H9 (cell line): ENCODE measurements around the gene APOBEC3B. TPM values are rescaled to one million over a fixed set of nuclear protein-coding genes. Genes with fewer than 3 reads are reported as not detected.

ENCODE experiments used
- DNase-seq: peaks from one replicate; pipeline ENCODE4 v3.0.0-alpha.2; 2017
- H2AFZ ChIP-seq: one replicate; pipeline ENCODE4 v1.6.1; 2013; ENCODE audit warnings: mild to moderate bottlenecking, low read length, control low read depth, moderate library complexity
- H2AK5ac ChIP-seq: 2 replicates; pipeline ENCODE4 v1.6.1; 2013; ENCODE audit warnings: low read length, control low read depth, mixed read lengths; ENCODE audit not compliant: insufficient read length
- H2BK120ac ChIP-seq: one replicate; pipeline ENCODE4 v1.6.1; 2013; ENCODE audit warnings: low read depth, mild to moderate bottlenecking, low read length, control low read depth, inconsistent platforms; ENCODE audit not compliant: poor library complexity, severe bottlenecking
- H2BK12ac ChIP-seq: 2 replicates; pipeline ENCODE4 v1.6.1; 2013; ENCODE audit warnings: low read length, control low read depth, mixed read lengths, low read depth; ENCODE audit not compliant: insufficient read length
- H2BK15ac ChIP-seq: 2 replicates; pipeline ENCODE4 v1.6.1; 2013; ENCODE audit warnings: low read depth, low read length, control low read depth
- H2BK20ac ChIP-seq: one replicate; pipeline ENCODE4 v1.6.1; 2013; ENCODE audit warnings: low read depth, mild to moderate bottlenecking, low read length, control low read depth, inconsistent platforms; ENCODE audit not compliant: poor library complexity, severe bottlenecking
- H2BK5ac ChIP-seq: 2 replicates; pipeline ENCODE4 v1.6.1; 2013; ENCODE audit warnings: low read length, control low read depth, mixed read lengths; ENCODE audit not compliant: insufficient read length
- H3K14ac ChIP-seq: 2 replicates; pipeline ENCODE4 v1.6.1; 2013; ENCODE audit warnings: low read length, control low read depth; ENCODE audit not compliant: insufficient read depth
- H3K18ac ChIP-seq: 2 replicates; pipeline ENCODE4 v1.6.1; 2013; ENCODE audit warnings: low read depth, mild to moderate bottlenecking, mixed read lengths, low read length, control low read depth; ENCODE audit not compliant: insufficient read length
- H3K23ac ChIP-seq: 2 replicates; pipeline ENCODE4 v1.6.1; 2013; ENCODE audit warnings: low read length, control low read depth, mixed read lengths, low read depth; ENCODE audit not compliant: insufficient read length
- H3K23me2 ChIP-seq: 2 replicates; pipeline ENCODE4 v1.6.1; 2013; ENCODE audit warnings: low read depth, mild to moderate bottlenecking, mixed read lengths, low read length, control low read depth; ENCODE audit not compliant: insufficient read length, poor library complexity, severe bottlenecking
- H3K27ac ChIP-seq: 2 replicates; pipeline ENCODE4 v1.5.1; 2013; ENCODE audit warnings: low read length, control low read depth, mixed read lengths, low read depth; ENCODE audit not compliant: insufficient read length
- H3K27me3 ChIP-seq: 2 replicates; pipeline ENCODE4 v1.6.1; 2013; ENCODE audit warnings: low read length, control low read depth, inconsistent platforms; ENCODE audit not compliant: insufficient read depth
- H3K4ac ChIP-seq: 2 replicates; pipeline ENCODE4 v1.6.1; 2013; ENCODE audit warnings: low read depth, mild to moderate bottlenecking, control low read depth, inconsistent platforms, low read length, moderate library complexity
- H3K4me1 ChIP-seq: 2 replicates; pipeline ENCODE4 v1.6.1; 2013; ENCODE audit warnings: low read length, control low read depth, inconsistent platforms; ENCODE audit not compliant: insufficient read depth
- H3K4me2 ChIP-seq: 2 replicates; pipeline ENCODE4 v1.6.1; 2013; ENCODE audit warnings: low read length, control low read depth, mixed read lengths; ENCODE audit not compliant: insufficient read length, insufficient read depth
- H3K56ac ChIP-seq: 2 replicates; pipeline ENCODE4 v1.6.1; 2013; ENCODE audit warnings: low read depth, mild to moderate bottlenecking, mixed read lengths, low read length, control low read depth; ENCODE audit not compliant: insufficient read length
- H3K79me1 ChIP-seq: 2 replicates; pipeline ENCODE4 v1.6.1; 2013; ENCODE audit warnings: low read depth, mild to moderate bottlenecking, moderate library complexity, low read length, control low read depth, inconsistent platforms; ENCODE audit not compliant: insufficient read depth, poor library complexity, severe bottlenecking
- H3K79me2 ChIP-seq: 2 replicates; pipeline ENCODE4 v1.6.1; 2013; ENCODE audit warnings: low read length, control low read depth, inconsistent platforms; ENCODE audit not compliant: insufficient read depth
- H3K9ac ChIP-seq: 2 replicates; pipeline ENCODE4 v1.6.1; 2013; ENCODE audit warnings: low read length, control low read depth, mixed read lengths; ENCODE audit not compliant: insufficient read length; ENCODE audit errors: extremely low read depth
- H3K9me3 ChIP-seq: one replicate; pipeline ENCODE4 v1.6.1; 2013; ENCODE audit warnings: low read depth, low read length, inconsistent platforms; ENCODE audit not compliant: control insufficient read depth
- H3T11ph ChIP-seq: one replicate; pipeline ENCODE4 v1.6.1; 2013; ENCODE audit warnings: mild to moderate bottlenecking, low read length, control low read depth, inconsistent platforms
- H4K20me1 ChIP-seq: one replicate; pipeline ENCODE4 v1.6.1; 2013; ENCODE audit not compliant: control insufficient read depth, insufficient read length, insufficient read depth
- H4K5ac ChIP-seq: 2 replicates; pipeline ENCODE4 v1.6.1; 2013; ENCODE audit warnings: low read depth, mild to moderate bottlenecking, mixed read lengths, low read length, control low read depth; ENCODE audit not compliant: insufficient read length
- H4K8ac ChIP-seq: replicated peaks from 2 replicates; pipeline ENCODE4 v1.6.1; 2013; ENCODE audit warnings: low read length, control low read depth, mixed read lengths, low read depth; ENCODE audit not compliant: insufficient read length
- H4K91ac ChIP-seq: 2 replicates; pipeline ENCODE4 v1.6.1; 2013; ENCODE audit warnings: low read depth, mild to moderate bottlenecking, moderate library complexity, mixed read lengths, low read length, control low read depth; ENCODE audit not compliant: insufficient read length
- H3K27ac Mint-ChIP-seq, 3 experiments: 2 replicates in 2 of 3; 3 replicates in 1 of 3; pipeline ENCODE4 v1.8.0; 2020 to 2021; ENCODE audit warnings: mixed read lengths in 3 of 3, mild to moderate bottlenecking in 1 of 3, moderate library complexity in 1 of 3
- H3K27me3 Mint-ChIP-seq: 2 replicates; pipeline ENCODE4 v1.8.0; 2021; ENCODE audit warnings: low read depth, mild to moderate bottlenecking, moderate library complexity, mixed read lengths
- H3K36me3 Mint-ChIP-seq, 3 experiments: 2 replicates in 2 of 3; 3 replicates in 1 of 3; pipeline ENCODE4 v1.8.0; 2020 to 2021; ENCODE audit warnings: low read depth in 3 of 3, mixed read lengths in 3 of 3; ENCODE audit not compliant: insufficient read depth in 1 of 3
- H3K4me1 Mint-ChIP-seq, 2 experiments: 2 replicates each; pipeline ENCODE4 v1.8.0; 2020; ENCODE audit warnings: mixed read lengths in 2 of 2
- H3K4me3 Mint-ChIP-seq, 2 experiments: 2 replicates in 1 of 2; 3 replicates in 1 of 2; pipeline ENCODE4 v1.8.0; 2020 to 2021; ENCODE audit warnings: mild to moderate bottlenecking in 2 of 2, mixed read lengths in 2 of 2, moderate library complexity in 1 of 2
- H3K9me3 Mint-ChIP-seq, 2 experiments: 2 replicates in 1 of 2; 3 replicates in 1 of 2; pipeline ENCODE4 v1.8.0; 2020; ENCODE audit warnings: mild to moderate bottlenecking in 2 of 2, mixed read lengths in 2 of 2, moderate library complexity in 1 of 2
- WGBS: extraction: QIAGEN DNeasy Blood & Tissue Kit; methylation state at CpG from one replicate; pipeline ENCODE4 v1.1.7; 2013; ENCODE audit warnings: missing lambda C conversion rate, low lambda C conversion rate, mixed read lengths; ENCODE audit not compliant: insufficient read length; ENCODE audit errors: extremely low coverage; 5-methylcytosine and 5-hydroxymethylcytosine counted together
- total RNA-seq: library from RNA; stranded (reverse); gene quantifications from 2 replicates; pipeline ENCODE4 v1.2.1, GENCODE V29; 2021
- TF ChIP-seq, protein P1 (sequence below): fragments of 200-600 bp; sonication (generic); conservative IDR thresholded peaks from 3 replicates; pipeline ENCODE4 v1.8.0; 2021; ENCODE audit warnings: antibody characterized with exemption, mild to moderate bottlenecking

APOBEC3B gene
- total RNA-seq, 1 experiment from 2014 or later = 29.0 TPM

DNA sequence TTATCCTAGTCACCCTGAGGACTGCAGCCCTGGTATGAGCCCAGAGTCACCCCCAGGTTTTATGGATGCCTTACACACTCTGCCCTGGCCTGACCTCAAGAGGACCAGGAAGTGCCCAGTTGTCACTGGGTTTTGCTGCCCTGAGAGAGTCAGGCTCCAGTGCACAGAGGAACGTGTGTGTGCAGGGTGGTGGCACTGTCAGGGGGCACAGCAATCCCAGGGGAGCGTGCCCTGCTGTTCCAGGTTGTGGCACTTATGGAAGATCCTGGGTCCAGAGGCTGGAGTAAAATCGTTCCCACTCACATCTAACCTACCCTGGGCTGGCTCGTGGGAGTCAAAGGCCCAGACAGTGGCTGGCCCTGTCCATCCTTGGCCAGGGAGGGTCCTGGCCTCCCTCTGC, 17.2 kb upstream of the APOBEC3B start:
- no peak overlapping the region for H3T11ph ChIP-seq
- H3K36me3 Mint-ChIP-seq = no peaks in the 10 kb centered on the region
- H4K8ac ChIP-seq = no peak overlapping the region
- H3K27me3 ChIP-seq = no peaks in the 10 kb centered on the region
- H3K27ac ChIP-seq = no peak overlapping the region
- no peak overlapping the region for H3K4me3 Mint-ChIP-seq
- peaks cover 6% of the 10 kb centered on the region for H3K27me3 Mint-ChIP-seq
- DNase-seq = no peak
- H3K4me1 Mint-ChIP-seq = peaks cover 19 to 29% of the 10 kb centered on the region in 2 experiments
- H3K9ac ChIP-seq = no peak overlapping the region
- peak overlapping the region; percentile 25 for H3K18ac ChIP-seq
- H3K4ac ChIP-seq = no peak overlapping the region
- H3K14ac ChIP-seq = no peak overlapping the region
- H3K4me1 ChIP-seq = no peaks in the 10 kb centered on the region; the same call in 1 of the 2 replicates
- H2BK5ac ChIP-seq = no peak overlapping the region
- H3K23me2 ChIP-seq = no peaks in the 10 kb centered on the region
- H3K79me1 ChIP-seq = no peaks in the 10 kb centered on the region
- H3K79me2 ChIP-seq = no peaks in the 10 kb centered on the region
- H3K23ac ChIP-seq = no peak overlapping the region
- H3K4me2 ChIP-seq = no peak overlapping the region
- H3K56ac ChIP-seq = no peak overlapping the region
- H3K27ac Mint-ChIP-seq = no peak overlapping the region
- no peak overlapping the region for H4K91ac ChIP-seq
- no peak overlapping the region for H2AK5ac ChIP-seq
- no peak overlapping the region for H2BK12ac ChIP-seq
- H3K9me3 ChIP-seq = no peaks in the 10 kb centered on the region
- H2BK20ac ChIP-seq = no peak overlapping the region
- no peak overlapping the region for H4K5ac ChIP-seq
- H2AFZ ChIP-seq = no peak overlapping the region
- H4K20me1 ChIP-seq = no peaks in the 10 kb centered on the region
- no peaks in the 10 kb centered on the region; a peak in 1 of 5 replicates for H3K9me3 Mint-ChIP-seq
- WGBS = no CpG with 5 or more reads among the region's 4 CpGs
- H2BK15ac ChIP-seq = no peak overlapping the region
- TF ChIP-seq, protein P1, sequence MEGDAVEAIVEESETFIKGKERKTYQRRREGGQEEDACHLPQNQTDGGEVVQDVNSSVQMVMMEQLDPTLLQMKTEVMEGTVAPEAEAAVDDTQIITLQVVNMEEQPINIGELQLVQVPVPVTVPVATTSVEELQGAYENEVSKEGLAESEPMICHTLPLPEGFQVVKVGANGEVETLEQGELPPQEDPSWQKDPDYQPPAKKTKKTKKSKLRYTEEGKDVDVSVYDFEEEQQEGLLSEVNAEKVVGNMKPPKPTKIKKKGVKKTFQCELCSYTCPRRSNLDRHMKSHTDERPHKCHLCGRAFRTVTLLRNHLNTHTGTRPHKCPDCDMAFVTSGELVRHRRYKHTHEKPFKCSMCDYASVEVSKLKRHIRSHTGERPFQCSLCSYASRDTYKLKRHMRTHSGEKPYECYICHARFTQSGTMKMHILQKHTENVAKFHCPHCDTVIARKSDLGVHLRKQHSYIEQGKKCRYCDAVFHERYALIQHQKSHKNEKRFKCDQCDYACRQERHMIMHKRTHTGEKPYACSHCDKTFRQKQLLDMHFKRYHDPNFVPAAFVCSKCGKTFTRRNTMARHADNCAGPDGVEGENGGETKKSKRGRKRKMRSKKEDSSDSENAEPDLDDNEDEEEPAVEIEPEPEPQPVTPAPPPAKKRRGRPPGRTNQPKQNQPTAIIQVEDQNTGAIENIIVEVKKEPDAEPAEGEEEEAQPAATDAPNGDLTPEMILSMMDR = no peak
- H2BK120ac ChIP-seq = no peak overlapping the region
